HepG2 (cell line): ENCODE results near the gene CLIC4. TPM values are rescaled to one million over a fixed set of nuclear protein-coding genes. Genes with fewer than 3 reads are reported as not detected.

ENCODE experiments used
- ATAC-seq: fragments of 200-7000 bp; cut with Tn5 transposase; 3 replicates; pipeline ENCODE4 v1.9.1; 2020; ENCODE audit warnings: mild to moderate bottlenecking, moderate library complexity
- BruUV-seq: library from RNA; stranded (reverse); fragments of 400-500 nt; replicated peaks from 2 replicates; lab custom pipeline; 2021; lab: Mats Ljungman, UMichigan
- CTCF ChIA-PET: fragments of 300-600 bp; formaldehyde crosslinking; extraction: SDS; loops from one replicate; lab custom pipeline; 2021; ENCODE audit warnings: low total read pairs, inconsistent platforms, low intra/inter-chr PET ratio; lab: Yijun Ruan, JAX
- POLR2A ChIA-PET: fragments of 350-600 bp; sonication (Branson Sonifier 250); formaldehyde crosslinking; loops from one replicate; lab custom pipeline; 2020; ENCODE audit warnings: antibody characterized with exemption, inconsistent platforms; lab: Yijun Ruan, JAX
- DNase-seq: peaks from one replicate; pipeline ENCODE4 v3.0.0-alpha.2; 2015; ENCODE audit warnings: low spot score
- FAIRE-seq: peaks from 3 replicates; lab custom pipeline; 2011; peaks lifted over from hg19 to GRCh38; lab: Jason Lieb, UNC
- H2AFZ ChIP-seq: one replicate; pipeline ENCODE4 v1.6.1; 2011; ENCODE audit warnings: low read length, inconsistent platforms
- H3K27ac ChIP-seq: fragments of 300-600 bp; 3 replicates; pipeline ENCODE4 v1.8.0; 2011; ENCODE audit warnings: mixed run types, mild to moderate bottlenecking, mixed read lengths, low read length, inconsistent platforms; ENCODE audit not compliant: insufficient read depth; ENCODE audit errors: extremely low read length
- H3K27me3 ChIP-seq, 2 experiments: fragments of 200-600 bp in 1 of 2; 2 replicates in 1 of 2; 3 replicates in 1 of 2; pipeline versions ENCODE4 v1.6.0 to v1.8.0; 2011; ENCODE audit warnings: low read length in 2 of 2, mild to moderate bottlenecking in 2 of 2, moderate library complexity in 2 of 2, inconsistent platforms in 1 of 2; ENCODE audit not compliant: insufficient read depth in 2 of 2, control insufficient read depth in 1 of 2
- H3K36me3 ChIP-seq, 2 experiments: fragments of 200-600 bp in 1 of 2; replicated peaks in 1 of 2; 2 replicates in 1 of 2; 3 replicates in 1 of 2; pipeline versions ENCODE4 v1.5.1 to v1.8.0; 2011; ENCODE audit warnings: low read length in 2 of 2, inconsistent platforms in 1 of 2; ENCODE audit not compliant: insufficient read depth in 2 of 2, control insufficient read depth in 1 of 2
- H3K4me1 ChIP-seq: 2 replicates; pipeline ENCODE4 v1.5.1; 2012; ENCODE audit warnings: low read length, inconsistent platforms; ENCODE audit not compliant: insufficient read depth
- H3K4me2 ChIP-seq: 2 replicates; pipeline ENCODE4 v1.6.0; 2011; ENCODE audit warnings: low read depth, low read length, inconsistent platforms
- H3K4me3 ChIP-seq, 3 experiments: fragments of 200-600 bp in 1 of 3; sonication (generic), shearing (Covaris generic) in 1 of 3; replicated peaks in 1 of 3; 2 replicates each; pipeline ENCODE4 v1.5.1; 2011 to 2016; ENCODE audit warnings: low read length in 3 of 3, inconsistent platforms in 2 of 3, low read depth in 2 of 3, mild to moderate bottlenecking in 2 of 3, control low read depth in 1 of 3, mixed read lengths in 1 of 3; ENCODE audit not compliant: insufficient read depth in 1 of 3
- H3K79me2 ChIP-seq: one replicate; pipeline ENCODE4 v1.6.1; 2011; ENCODE audit warnings: low read length, inconsistent platforms; ENCODE audit not compliant: insufficient read depth
- H3K9ac ChIP-seq: 2 replicates; pipeline ENCODE4 v1.6.0; 2011; ENCODE audit warnings: mild to moderate bottlenecking, low read depth, low read length, inconsistent platforms; ENCODE audit not compliant: insufficient read depth
- H3K9me3 ChIP-seq: 2 replicates; pipeline ENCODE4 v1.5.1; 2012; ENCODE audit warnings: mild to moderate bottlenecking, low read length
- H4K20me1 ChIP-seq: 2 replicates; pipeline ENCODE4 v1.6.0; 2011; ENCODE audit warnings: inconsistent platforms, mild to moderate bottlenecking, low read length, moderate library complexity; ENCODE audit not compliant: insufficient read depth
- CENPBD1 ChIP-seq: sonication (generic); formaldehyde crosslinking; IDR thresholded peaks from 2 replicates; pipeline ENCODE4 v1.8.0; 2022; ENCODE audit warnings: missing genetic modification reagents, low read depth, mild to moderate bottlenecking, borderline replicate concordance
- FOSL2 ChIP-seq: sonication (generic); formaldehyde crosslinking; IDR thresholded peaks from 2 replicates; pipeline ENCODE4 v1.4.0; 2020; ENCODE audit warnings: missing genetic modification reagents
- FOXM1 ChIP-seq: sonication (generic); formaldehyde crosslinking; IDR thresholded peaks from 2 replicates; pipeline ENCODE4 v1.5.0; 2020; ENCODE audit warnings: missing genetic modification reagents
- MAFF ChIP-seq: IDR thresholded peaks from 2 replicates; pipeline ENCODE4 v1.6.1; 2011; ENCODE audit warnings: low read depth, low read length, improper control_type of control experiment
- MAFK ChIP-seq, 2 experiments: IDR thresholded peaks in 1 of 2; conservative IDR thresholded peaks in 1 of 2; 2 replicates each; pipeline ENCODE4 v1.6.1; 2011; ENCODE audit warnings: improper control_type of control experiment in 2 of 2, low read length in 2 of 2
- NFE2L2 ChIP-seq: fragments of 150-350 bp; IDR thresholded peaks from 2 replicates; pipeline ENCODE4 v1.6.1; 2014; ENCODE audit warnings: low read length
- SP4 ChIP-seq: sonication (generic); formaldehyde crosslinking; IDR thresholded peaks from 2 replicates; pipeline ENCODE4 v1.8.1; 2023; ENCODE audit warnings: mild to moderate bottlenecking, missing genetic modification reagents
- TCF7L2 ChIP-seq: IDR thresholded peaks from 2 replicates; pipeline ENCODE4 v1.6.1; 2011; ENCODE audit warnings: mild to moderate bottlenecking, low read depth, low read length, moderate library complexity
- ZIK1 ChIP-seq: sonication (generic); formaldehyde crosslinking; IDR thresholded peaks from 2 replicates; pipeline ENCODE4 v1.5.0; 2020; ENCODE audit warnings: mild to moderate bottlenecking, low read depth, missing genetic modification reagents, borderline replicate concordance
- ZNF333 ChIP-seq: sonication (generic); formaldehyde crosslinking; IDR thresholded peaks from 2 replicates; pipeline ENCODE4 v1.4.0; 2020; ENCODE audit warnings: mild to moderate bottlenecking, missing genetic modification reagents, borderline replicate concordance
- ZNF34 ChIP-seq: sonication (generic); formaldehyde crosslinking; IDR thresholded peaks from 2 replicates; pipeline ENCODE4 v1.4.0; 2020; ENCODE audit warnings: mild to moderate bottlenecking, missing genetic modification reagents, borderline replicate concordance
- ZNF367 ChIP-seq: sonication (generic); formaldehyde crosslinking; IDR thresholded peaks from 2 replicates; pipeline ENCODE4 v1.4.0; 2020; ENCODE audit warnings: missing genetic modification reagents, borderline replicate concordance
- ZNF432 ChIP-seq: sonication (generic); formaldehyde crosslinking; IDR thresholded peaks from 2 replicates; pipeline ENCODE4 v1.5.0; 2020; ENCODE audit warnings: missing genetic modification reagents, mild to moderate bottlenecking, borderline replicate concordance
- ZNF484 ChIP-seq: sonication (generic); formaldehyde crosslinking; IDR thresholded peaks from 2 replicates; pipeline ENCODE4 v1.5.1; 2020; ENCODE audit warnings: mild to moderate bottlenecking, low read depth, missing genetic modification reagents, borderline replicate concordance
- ZNF841 ChIP-seq: sonication (generic); formaldehyde crosslinking; IDR thresholded peaks from 2 replicates; pipeline ENCODE4 v1.8.1; 2023; ENCODE audit warnings: missing genetic modification reagents, borderline replicate concordance
- WGBS: methylation state at CpG from one replicate; pipeline ENCODE4 v1.1.6; 2017; ENCODE audit warnings: low lambda C conversion rate; 5-methylcytosine and 5-hydroxymethylcytosine counted together
- in situ Hi-C: cut with HindIII; loops from 2 replicates; pipeline ENCODE4 v1.10.0; 2017; ENCODE audit warnings: low pct_unique_long_range_greater_than_20kb; ENCODE audit not compliant: extremely low pct_ligation_motif_present
- intact Hi-C: fragments of 100-400 bp; cut with micrococcal nuclease; formaldehyde crosslinking; loops from one replicate; pipeline ENCODE4 v1.10.0; 2022; ENCODE audit not compliant: unreplicated experiment
- polyA plus RNA-seq, 8 experiments: library from polyadenylated mRNA; depleted of rRNA in 3 of 8; stranded (reverse) in 7 of 8; unstranded in 1 of 8; fragments of >200 nt; fragmentation: Illumina TruSeq in 4 of 8; extraction: Trizol in 4 of 8; gene quantifications; 2 replicates each; pipeline versions ENCODE4 v1.2.1 to v1.2.3, GENCODE V29; 2011 to 2016; ENCODE audit warnings: low read depth in 4 of 8, missing spikeins in 1 of 8, mixed read lengths in 1 of 8; ENCODE audit not compliant: insufficient read depth in 1 of 8
- total RNA-seq, 5 experiments: library from RNA; depleted of rRNA; stranded (reverse); fragments of >200 nt; fragmentation: Illumina TruSeq; extraction: Trizol; gene quantifications; 2 replicates each; pipeline ENCODE4 v1.2.3, GENCODE V29; 2016; ENCODE audit warnings: low read depth in 1 of 5

CLIC4 gene
- total and polyA plus RNA-seq, 2 of the 13 experiments (the other 11 are each of a cell fraction or from before 2014, with no cell fraction given) = 23.3 to 77.4 TPM

DNA sequence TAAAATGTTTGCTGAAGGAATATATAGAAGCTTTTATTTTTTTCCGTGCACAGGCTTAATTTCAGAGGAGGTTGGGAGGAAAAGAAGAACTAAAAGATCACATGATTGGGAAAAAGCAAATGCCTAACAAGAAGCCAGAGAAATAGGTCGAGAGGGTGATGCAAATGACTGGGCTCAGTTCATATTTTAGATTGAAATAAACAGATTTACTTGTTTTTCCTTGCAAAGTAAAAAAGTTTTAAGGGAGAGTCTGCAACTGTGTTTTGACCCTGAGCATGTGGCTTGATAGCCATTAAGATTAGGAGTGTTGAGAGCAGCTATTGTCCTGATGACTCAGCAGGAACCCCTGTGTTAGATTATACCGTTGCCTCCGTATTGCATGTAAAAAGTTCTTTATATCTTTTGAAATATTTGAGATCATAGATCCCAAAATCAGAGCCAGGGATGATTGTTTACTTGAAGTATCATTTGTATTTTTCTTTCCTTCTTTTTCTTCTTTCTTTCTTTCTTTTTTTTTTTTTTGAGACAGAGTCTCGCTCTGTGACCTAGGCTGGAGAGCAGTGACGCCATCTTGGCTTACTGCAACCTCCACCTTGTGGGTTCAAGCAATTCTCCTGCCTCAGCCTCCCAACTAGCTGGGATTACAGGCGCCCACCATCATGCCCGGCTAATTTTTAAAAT is 20.2 kb downstream of the CLIC4 start:
- BruUV-seq = no TSS peak
- in situ Hi-C loops = no loop called here

DNA sequence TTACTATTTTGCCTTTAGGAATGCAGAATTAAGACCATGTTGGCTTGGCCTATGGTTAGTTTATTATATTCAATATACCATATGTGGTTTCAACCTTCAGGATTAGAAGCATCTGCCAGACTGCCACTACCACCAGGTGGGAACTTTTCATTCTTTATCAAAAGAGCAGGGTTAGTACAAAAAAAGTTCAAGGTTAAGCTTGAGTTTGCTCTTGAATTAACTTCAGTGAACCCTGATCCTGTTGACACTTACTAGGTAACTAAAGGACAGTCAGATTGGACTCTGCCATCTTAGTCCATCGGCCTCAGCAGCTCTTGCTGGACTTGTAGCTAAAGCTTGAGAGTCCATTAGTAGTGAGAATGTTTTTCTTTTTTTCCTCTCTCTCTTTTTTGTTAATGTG is 22.1 kb downstream of the CLIC4 start:
- H3K79me2 ChIP-seq = peaks cover 85% of the 10 kb centered on the region
- no peak overlapping the region for H2AFZ ChIP-seq
- no peak overlapping the region for H3K9ac ChIP-seq
- peaks cover 70% of the 10 kb centered on the region for H3K4me1 ChIP-seq
- ChIA-PET POLR2A (interaction anchor here (0.8 to 2.4 kb wide), 4 partner anchors 21 to 62 kb away, joined by 4 to 18 read pairs (median 8); partner anchors contain the start of gene CLIC4), CTCF (no interaction called here)
- FAIRE-seq (peak; percentile 97), DNase-seq (peak; percentile 94), ATAC-seq (peak; percentile 82)
- H3K4me2 ChIP-seq = peak overlapping the region; percentile 45; the same call in 1 of the 2 replicates
- H3K27me3 ChIP-seq = no peaks in the 10 kb centered on the region
- in situ Hi-C loops = no loop called here
- no peaks in the 10 kb centered on the region for H3K9me3 ChIP-seq
- WGBS = 0% methylated on average over 1 of the region's 1 CpG
- H3K4me3 ChIP-seq = no peak overlapping the region
- peaks cover 19% of the 10 kb centered on the region; the same call in 1 of the 2 replicates for H4K20me1 ChIP-seq
- intact Hi-C loops = no loop called here
- H3K27ac ChIP-seq = peak overlapping the region; percentile 71
- no peaks in the 10 kb centered on the region for H3K36me3 ChIP-seq
- BruUV-seq = no TSS peak
- no peak for TF ChIP-seq ZNF333 (CRISPR knock-in tag)
- no peak for TF ChIP-seq ZNF484
- no peak for TF ChIP-seq ZNF841 (CRISPR knock-in tag)
- TF ChIP-seq ZIK1 (CRISPR knock-in tag) = no peak
- no peak for TF ChIP-seq ZNF432 (CRISPR knock-in tag)
- no peak for TF ChIP-seq TCF7L2
- TF ChIP-seq CENPBD1 = no peak
- TF ChIP-seq SP4 (CRISPR knock-in tag) = no peak
- TF ChIP-seq ZNF367 (CRISPR knock-in tag) = no peak
- TF ChIP-seq ZNF34 = no peak

More for the DNA sequence above, 20.2 kb downstream of the CLIC4 start:
- peaks cover 86% of the 10 kb centered on the region for H3K79me2 ChIP-seq
- H3K36me3 ChIP-seq = no peaks in the 10 kb centered on the region
- CTCF ChIA-PET = no interaction called here
- POLR2A ChIA-PET = no interaction called here
- DNase-seq = no peak
- H3K27ac ChIP-seq = peak overlapping the region; percentile 35
- no peak overlapping the region for H3K9ac ChIP-seq
- no peak overlapping the region for H3K4me3 ChIP-seq
- intact Hi-C loops = no loop called here
- H2AFZ ChIP-seq = no peak overlapping the region
- peak; percentile 66 to 75; a peak in 3 of 4 replicates for TF ChIP-seq MAFK (conservative IDR thresholded peaks at IDR 0.05 in 1 of 2, IDR thresholded peaks at IDR 0.05 in 1 of 2; ENCODE audit: low read length in 2 of 2)
- no peak for TF ChIP-seq FOXM1 (CRISPR knock-in tag)
- peak; percentile 22; the same call in 1 of the 2 replicates for TF ChIP-seq FOSL2 (CRISPR knock-in tag)
- TF ChIP-seq MAFF = peak; percentile 74
- peak; percentile 61; the same call in 1 of the 2 replicates for TF ChIP-seq NFE2L2
- TF ChIP-seq, all 625 proteins: peak for 4
- ATAC-seq (no peak), FAIRE-seq (no peak)
- WGBS = 84% methylated on average over 8 of the region's 8 CpGs
- Histone ChIP-seq H3K27me3 (no peaks in the 10 kb centered on the region), H3K9me3 (no peaks in the 10 kb centered on the region), H3K4me1 (peaks cover 83% of the 10 kb centered on the region), H3K4me2 (no peak overlapping the region), H4K20me1 (peaks cover 23% of the 10 kb centered on the region)
